Measurements from ENCODE around the gene ZMYND19.
"Not testable (repeated sequence)": the region's sequence is repeated elsewhere in the genome, so short reads cannot be mapped to it uniquely, and the experiment has no call there.

Gene ZMYND19

GRCh38 chr9:137552022-137552768 is 38.1 kb downstream of the ZMYND19 start:
- DNase-seq: no peak

- peak; percentile 92 for DNase-seq
Measured at GRCh38 chr9:137551264-137552021, 38.9 kb downstream of the ZMYND19 start, which contains the start of gene MRPL41. Gene MRPL41 (plus strand): TSS chr9:137551879. CDS start chr9:137552082, 203 bp downstream.

- not testable (repeated sequence) for DNase-seq
Measured at GRCh38 chr9:137550958-137551263, 39.4 kb downstream of the ZMYND19 start.

- DNase-seq: peak; percentile 61
Measured at GRCh38 chr9:137550231-137550621, 40.1 kb downstream of the ZMYND19 start, which contains the start of gene PNPLA7. Gene PNPLA7 (minus strand): TSS chr9:137550402. CDS start chr9:137550197, 205 bp downstream.

GRCh38 chr9:137547687-137548543 is 42.4 kb downstream of the ZMYND19 start:
- DNase-seq: no peak

- DNase-seq: no peak
Measured at GRCh38 chr9:137545123-137545522, 45.2 kb downstream of the ZMYND19 start.

- no peak for DNase-seq
Measured at GRCh38 chr9:137544176-137544760, 46.0 kb downstream of the ZMYND19 start.

GRCh38 chr9:137543237-137543963 is 46.9 kb downstream of the ZMYND19 start:
- DNase-seq: no peak

GRCh38 chr9:137542486-137542885 is 47.8 kb downstream of the ZMYND19 start:
- no peak for DNase-seq

- no peak for DNase-seq
Measured at GRCh38 chr9:137540536-137540935, 49.8 kb downstream of the ZMYND19 start.

- DNase-seq: no peak
Measured at GRCh38 chr9:137538058-137538457, 52.3 kb downstream of the ZMYND19 start.

GRCh38 chr9:137536594-137537131 is 53.6 kb downstream of the ZMYND19 start:
- peak; percentile 22 for DNase-seq

- DNase-seq: no peak
Measured at GRCh38 chr9:137535120-137535428, 55.2 kb downstream of the ZMYND19 start.

- peak; percentile 49 for DNase-seq
Measured at GRCh38 chr9:137534256-137535119, 55.8 kb downstream of the ZMYND19 start.

GRCh38 chr9:137532891-137533468 is 57.3 kb downstream of the ZMYND19 start:
- not testable (repeated sequence) for DNase-seq
